Eye (tissue), 1 donor: Measurements from ENCODE around the gene NRAP.

Experiments used
- DNase-seq: peaks from one replicate; pipeline ENCODE4 v3.0.0-alpha.2; 2015

NRAP gene

GRCh38 chr10:113603057-113603777 lies 60.6 kb downstream of the NRAP start:
- no peak for DNase-seq

GRCh38 chr10:113600569-113600968 lies 63.3 kb downstream of the NRAP start:
- no peak for DNase-seq

DNA sequence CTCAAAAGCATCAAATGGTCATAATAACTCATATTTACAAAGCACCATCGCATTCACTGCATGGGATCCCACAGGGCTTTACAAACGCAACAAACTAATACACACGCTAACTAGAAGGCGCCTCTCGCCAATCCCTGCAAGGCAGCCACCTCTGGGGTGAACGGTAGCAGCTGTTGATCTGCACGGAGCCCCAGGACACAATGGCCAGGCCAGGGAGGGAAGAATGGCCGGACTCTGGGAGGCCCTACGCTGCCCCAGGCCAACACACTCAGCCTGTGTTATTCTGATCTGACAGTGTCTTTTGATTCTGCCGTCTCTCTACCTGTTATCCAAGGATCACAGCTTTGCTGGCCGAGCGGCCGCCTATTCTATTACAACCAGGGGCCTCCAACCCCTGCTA lies 69.2 kb downstream of the NRAP start:
- DNase-seq, result no peak

GRCh38 chr10:113592380-113592779 lies 71.5 kb downstream of the NRAP start:
- DNase-seq, result no peak

- DNase-seq, result peak; percentile 19
These were observed 73.3 kb downstream of the NRAP start for GRCh38 chr10:113590581-113590980.

- no peak for DNase-seq
These were observed 74.6 kb downstream of the NRAP start for GRCh38 chr10:113589201-113589770.

- DNase-seq, result no peak
These were observed 77.9 kb downstream of the NRAP start for GRCh38 chr10:113585949-113586348.

GRCh38 chr10:113583571-113583970 lies 80.3 kb downstream of the NRAP start:
- no peak for DNase-seq

DNA sequence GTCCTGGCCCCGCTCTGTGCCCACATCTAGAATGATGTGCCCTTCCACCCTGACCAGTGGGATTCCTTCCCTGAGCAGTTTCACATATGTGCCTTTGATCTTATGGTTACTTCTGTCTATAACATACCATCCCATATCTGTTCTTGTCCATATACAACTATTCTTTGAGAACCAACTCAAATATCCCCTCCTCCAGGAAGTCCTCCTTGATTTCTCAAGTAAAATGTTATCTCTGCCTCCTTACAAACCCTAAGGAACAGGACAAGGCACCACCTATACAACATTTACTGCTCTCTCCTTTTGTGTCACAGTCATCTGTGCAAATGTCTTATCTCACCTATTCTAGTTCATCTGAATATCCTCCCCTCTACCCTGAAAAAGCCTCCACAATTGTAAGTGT lies 82.7 kb downstream of the NRAP start:
- DNase-seq, result no peak

DNA sequence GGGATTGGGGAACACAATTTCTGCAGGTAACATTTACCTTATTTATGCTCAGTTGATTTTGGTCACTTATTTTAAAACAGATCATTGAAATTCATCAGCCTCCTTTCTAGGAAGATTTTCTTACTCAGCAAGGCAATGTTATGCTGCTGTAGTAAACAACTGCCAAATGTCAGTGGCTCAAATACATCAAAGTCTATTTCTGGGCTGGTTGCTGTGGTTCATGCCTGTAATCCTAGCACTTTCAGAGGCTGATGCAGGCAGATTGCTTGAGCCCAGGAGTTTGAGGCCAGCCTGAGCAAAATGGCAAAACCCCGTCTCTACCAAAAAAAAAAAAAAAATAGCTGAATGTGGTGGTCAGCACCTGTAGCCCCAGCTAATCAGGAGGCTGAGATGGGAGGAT lies 85.1 kb downstream of the NRAP start:
- DNase-seq, result no peak

DNA sequence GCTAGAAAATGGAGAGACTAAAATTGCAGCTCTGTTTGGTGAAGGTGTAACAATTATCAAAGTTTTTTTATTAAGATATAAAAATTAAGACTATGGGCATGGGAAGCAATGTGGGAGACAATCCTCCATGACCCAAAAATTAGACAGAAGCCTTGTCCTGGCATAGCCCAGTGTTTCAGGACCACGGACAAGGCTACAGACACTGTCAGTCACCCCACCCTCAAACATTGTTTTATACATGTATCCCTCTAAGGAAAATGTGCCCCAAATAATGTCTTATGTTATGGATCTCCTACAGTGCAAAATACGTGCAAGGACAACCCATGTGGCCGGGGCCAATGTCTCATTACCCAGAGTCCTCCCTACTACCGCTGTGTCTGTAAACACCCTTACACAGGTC lies 87.0 kb downstream of the NRAP start:
- DNase-seq, result peak; percentile 68

DNA sequence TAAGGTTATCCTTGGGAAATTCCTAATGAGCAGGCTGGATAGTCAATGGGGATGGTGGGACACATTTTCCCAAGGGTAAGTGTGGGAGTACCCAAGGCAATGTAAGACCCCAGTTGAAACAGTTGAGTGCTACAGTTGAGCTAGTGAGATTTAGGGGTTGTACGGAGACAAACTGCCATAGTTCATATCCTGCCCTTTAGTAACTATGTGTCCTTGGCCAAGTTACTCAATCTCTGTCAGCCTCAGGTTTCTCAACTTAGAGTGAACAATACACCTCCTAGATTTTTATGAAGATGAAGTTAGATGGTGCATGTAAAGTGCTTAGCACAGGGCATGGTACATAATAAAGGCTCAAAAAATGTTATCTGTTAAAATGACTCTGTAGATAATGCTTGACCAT lies 90.5 kb downstream of the NRAP start:
- DNase-seq, result no peak

- no peak for DNase-seq
These were observed 91.1 kb downstream of the NRAP start for GRCh38 chr10:113572520-113573290.

GRCh38 chr10:113569576-113569975 lies 94.3 kb downstream of the NRAP start:
- DNase-seq, result no peak

DNA sequence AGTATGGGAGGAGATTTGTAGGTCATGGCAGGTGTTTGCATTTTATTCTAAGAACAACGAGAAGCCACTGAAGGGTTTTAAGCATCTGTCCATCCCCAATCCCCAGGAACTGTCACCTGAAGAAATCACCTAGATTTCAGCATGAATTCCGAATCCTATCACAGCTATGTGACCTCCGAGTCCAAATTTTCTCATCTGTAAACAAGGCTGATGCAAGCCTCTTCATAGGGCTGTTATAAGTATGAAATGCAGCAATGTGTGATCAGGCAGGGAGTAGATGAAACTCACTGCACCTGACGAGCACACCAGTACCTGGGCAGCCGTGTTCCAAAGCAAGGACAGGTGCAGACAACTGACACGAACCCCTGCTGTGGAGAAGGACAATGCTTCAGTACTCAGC lies 97.0 kb downstream of the NRAP start:
- no peak for DNase-seq

DNA sequence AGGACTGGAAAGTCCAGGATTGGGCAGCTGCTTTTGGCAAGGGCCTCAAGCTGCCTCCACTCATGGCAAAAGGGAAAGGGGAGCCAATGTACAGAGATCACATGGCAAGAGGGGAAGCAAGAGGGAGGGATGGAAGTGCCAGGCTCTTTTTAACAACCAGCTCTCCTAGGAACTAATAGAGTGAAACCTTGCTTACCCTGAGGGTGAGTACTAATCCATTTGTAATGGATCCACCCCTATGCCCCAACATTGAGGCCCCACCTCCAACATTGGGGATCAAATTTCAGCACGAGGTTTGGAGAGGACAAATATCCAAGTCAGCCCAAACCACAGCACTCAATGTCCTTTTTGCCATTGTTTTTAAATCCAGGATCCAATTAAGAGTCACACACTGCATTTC lies 98.5 kb downstream of the NRAP start:
- no peak for DNase-seq

GRCh38 chr10:113563306-113564088 lies 100.3 kb downstream of the NRAP start:
- peak; percentile 93 for DNase-seq

- no peak for DNase-seq
These were observed 101.1 kb downstream of the NRAP start for GRCh38 chr10:113562704-113563103.

DNA sequence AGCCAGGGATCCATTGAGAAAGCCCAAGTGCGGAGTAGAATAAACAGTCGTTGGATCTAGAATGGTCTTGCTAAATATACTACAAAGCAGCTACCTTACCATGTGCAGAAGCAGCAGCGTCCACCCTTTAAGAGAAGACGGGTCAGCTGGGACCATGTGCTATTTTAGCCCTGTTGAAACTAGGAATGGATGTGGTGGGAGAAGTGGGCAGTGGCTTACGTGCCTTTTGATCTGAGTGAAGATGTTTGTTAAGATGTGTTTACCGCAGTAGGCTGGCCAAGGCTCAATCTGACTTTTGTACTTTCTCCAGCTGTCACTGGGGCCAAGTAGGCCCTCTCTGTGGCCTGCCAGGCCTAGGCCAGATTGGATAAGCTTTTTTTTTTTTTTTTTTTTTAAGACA lies 101.8 kb downstream of the NRAP start:
- DNase-seq, result no peak

GRCh38 chr10:113561214-113561613 lies 102.6 kb downstream of the NRAP start:
- no peak for DNase-seq

DNA sequence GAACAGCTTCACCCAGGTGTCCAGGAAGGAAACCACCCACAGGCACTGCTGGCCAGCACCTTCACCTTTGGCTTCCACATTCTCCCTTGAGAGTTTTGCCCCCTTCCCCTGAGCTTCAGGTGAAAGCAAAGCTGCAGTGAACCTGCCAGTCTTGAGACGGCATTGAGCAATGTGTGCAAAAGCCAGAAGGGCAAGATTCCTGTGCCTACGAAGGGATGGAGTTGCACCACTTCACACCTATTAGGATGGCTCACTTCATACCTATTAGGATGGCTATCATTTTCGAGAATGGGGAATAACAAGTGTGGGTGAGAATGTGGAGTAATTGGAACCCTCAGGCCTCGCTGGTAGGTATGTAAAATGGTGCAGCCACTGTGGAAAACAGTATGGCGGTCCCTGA lies 103.8 kb downstream of the NRAP start:
- no peak for DNase-seq

- DNase-seq, result no peak
These were observed 105.9 kb downstream of the NRAP start for GRCh38 chr10:113557903-113558321.

- DNase-seq, result peak; percentile 61
These were observed 106.4 kb downstream of the NRAP start for GRCh38 chr10:113557424-113557862.
